ENCODE measurements around the gene BRME1.

DNA sequence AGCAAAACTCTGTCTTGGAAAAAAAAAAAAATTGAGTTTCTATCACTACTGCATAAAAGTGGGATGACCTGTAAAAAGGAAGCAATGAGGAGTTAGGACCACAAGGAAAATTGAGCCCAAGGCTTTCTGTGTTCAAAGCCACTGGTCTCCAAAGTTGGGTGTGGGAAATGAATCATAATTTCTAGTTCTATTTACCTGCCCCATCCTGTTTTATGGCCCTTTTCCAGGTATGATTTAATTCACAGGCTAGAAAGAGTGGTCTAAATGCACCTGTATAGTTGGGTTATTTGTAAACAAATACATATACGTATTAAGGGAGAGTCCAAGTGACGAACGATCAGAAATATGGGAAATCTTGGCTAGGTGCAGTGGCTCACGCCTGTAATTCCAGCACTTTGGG is 40.5 kb upstream of the BRME1 start:
- TF ChIP-seq, protein P1, sequence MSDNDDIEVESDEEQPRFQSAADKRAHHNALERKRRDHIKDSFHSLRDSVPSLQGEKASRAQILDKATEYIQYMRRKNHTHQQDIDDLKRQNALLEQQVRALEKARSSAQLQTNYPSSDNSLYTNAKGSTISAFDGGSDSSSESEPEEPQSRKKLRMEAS (IDR thresholded peaks at IDR 0.05), result no peak
- TF ChIP-seq YY1 (IDR thresholded peaks at IDR 0.05; ENCODE audit: low read depth) (no peak), CEBPB (IDR thresholded peaks at IDR 0.05) (no peak), TAF1 (IDR thresholded peaks at IDR 0.05; ENCODE audit: low read depth) (no peak), CREB1 (IDR thresholded peaks at IDR 0.05; ENCODE audit: low read depth) (no peak), RAD21 (IDR thresholded peaks at IDR 0.05; ENCODE audit: low read depth) (no peak), ZBTB7A (IDR thresholded peaks at IDR 0.05; ENCODE audit: low read depth) (no peak), EP300 (IDR thresholded peaks at IDR 0.05; ENCODE audit: borderline replicate concordance) (no peak), EGR1 (IDR thresholded peaks at IDR 0.05) (no peak), NFIC (IDR thresholded peaks at IDR 0.05) (no peak), TEAD4 (IDR thresholded peaks at IDR 0.05) (no peak), FOXM1 (IDR thresholded peaks at IDR 0.05; ENCODE audit: borderline replicate concordance, low read depth) (no peak)
- TF ChIP-seq, protein P2, sequence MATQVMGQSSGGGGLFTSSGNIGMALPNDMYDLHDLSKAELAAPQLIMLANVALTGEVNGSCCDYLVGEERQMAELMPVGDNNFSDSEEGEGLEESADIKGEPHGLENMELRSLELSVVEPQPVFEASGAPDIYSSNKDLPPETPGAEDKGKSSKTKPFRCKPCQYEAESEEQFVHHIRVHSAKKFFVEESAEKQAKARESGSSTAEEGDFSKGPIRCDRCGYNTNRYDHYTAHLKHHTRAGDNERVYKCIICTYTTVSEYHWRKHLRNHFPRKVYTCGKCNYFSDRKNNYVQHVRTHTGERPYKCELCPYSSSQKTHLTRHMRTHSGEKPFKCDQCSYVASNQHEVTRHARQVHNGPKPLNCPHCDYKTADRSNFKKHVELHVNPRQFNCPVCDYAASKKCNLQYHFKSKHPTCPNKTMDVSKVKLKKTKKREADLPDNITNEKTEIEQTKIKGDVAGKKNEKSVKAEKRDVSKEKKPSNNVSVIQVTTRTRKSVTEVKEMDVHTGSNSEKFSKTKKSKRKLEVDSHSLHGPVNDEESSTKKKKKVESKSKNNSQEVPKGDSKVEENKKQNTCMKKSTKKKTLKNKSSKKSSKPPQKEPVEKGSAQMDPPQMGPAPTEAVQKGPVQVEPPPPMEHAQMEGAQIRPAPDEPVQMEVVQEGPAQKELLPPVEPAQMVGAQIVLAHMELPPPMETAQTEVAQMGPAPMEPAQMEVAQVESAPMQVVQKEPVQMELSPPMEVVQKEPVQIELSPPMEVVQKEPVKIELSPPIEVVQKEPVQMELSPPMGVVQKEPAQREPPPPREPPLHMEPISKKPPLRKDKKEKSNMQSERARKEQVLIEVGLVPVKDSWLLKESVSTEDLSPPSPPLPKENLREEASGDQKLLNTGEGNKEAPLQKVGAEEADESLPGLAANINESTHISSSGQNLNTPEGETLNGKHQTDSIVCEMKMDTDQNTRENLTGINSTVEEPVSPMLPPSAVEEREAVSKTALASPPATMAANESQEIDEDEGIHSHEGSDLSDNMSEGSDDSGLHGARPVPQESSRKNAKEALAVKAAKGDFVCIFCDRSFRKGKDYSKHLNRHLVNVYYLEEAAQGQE (IDR thresholded peaks at IDR 0.05; ENCODE audit: low read depth), result no peak
- TF ChIP-seq, protein P3, sequence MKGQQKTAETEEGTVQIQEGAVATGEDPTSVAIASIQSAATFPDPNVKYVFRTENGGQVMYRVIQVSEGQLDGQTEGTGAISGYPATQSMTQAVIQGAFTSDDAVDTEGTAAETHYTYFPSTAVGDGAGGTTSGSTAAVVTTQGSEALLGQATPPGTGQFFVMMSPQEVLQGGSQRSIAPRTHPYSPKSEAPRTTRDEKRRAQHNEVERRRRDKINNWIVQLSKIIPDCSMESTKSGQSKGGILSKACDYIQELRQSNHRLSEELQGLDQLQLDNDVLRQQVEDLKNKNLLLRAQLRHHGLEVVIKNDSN (IDR thresholded peaks at IDR 0.05), result no peak

All from Ishikawa (cell line).